Raji (cell line): ENCODE measurements around the gene NOTCH4.

ENCODE experiments used
- POLR2A ChIP-seq: IDR thresholded peaks from 2 replicates; pipeline ENCODE4 v1.6.1; 2011; ENCODE audit warnings: low read depth, low read length, control low read depth; ENCODE audit not compliant: insufficient read depth

NOTCH4 gene

DNA sequence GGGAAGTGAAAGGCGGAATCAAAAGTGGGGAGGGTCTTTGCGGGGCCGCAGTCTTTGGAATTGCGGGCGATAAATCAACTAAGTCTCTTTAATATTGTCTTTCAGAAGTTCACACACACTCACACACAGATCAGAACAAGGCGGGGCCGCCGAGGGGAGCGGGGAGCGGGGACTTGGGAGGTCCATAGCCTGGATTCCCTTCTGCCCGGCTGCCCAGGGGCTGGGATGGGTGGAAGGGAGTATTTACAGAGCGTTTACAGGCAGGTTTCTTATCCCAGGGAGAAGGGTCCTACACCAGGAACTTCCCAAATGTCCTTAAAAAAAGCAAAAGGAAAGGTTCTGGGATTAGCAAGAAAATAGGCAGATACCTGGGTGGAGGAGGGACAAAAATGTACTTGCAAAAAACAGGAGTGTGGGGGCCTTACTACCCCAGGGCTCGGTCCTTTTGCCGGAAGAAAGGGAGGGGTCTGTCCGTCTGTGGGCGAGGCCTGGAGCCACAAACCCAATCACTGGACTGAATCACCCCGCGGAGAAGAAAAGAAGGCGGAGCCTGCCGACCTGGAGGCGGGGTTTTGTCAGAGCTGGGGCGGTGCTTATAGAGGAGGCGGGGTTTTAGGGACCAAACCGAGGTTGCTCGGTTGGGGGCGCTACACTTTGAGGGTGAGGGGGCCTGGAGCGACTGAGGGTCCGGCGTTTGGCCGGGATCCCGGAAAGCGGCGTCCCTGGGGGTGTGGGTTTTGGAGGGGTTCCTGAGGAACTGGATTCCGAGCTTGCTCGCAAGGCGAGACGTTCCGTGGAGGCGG is 75.4 kb downstream of the NOTCH4 start:
- no peak for TF ChIP-seq POLR2A

GRCh38 chr6:32147401-32148132 is 76.3 kb downstream of the NOTCH4 start:
- TF ChIP-seq POLR2A, result no peak

GRCh38 chr6:32146687-32147086 is 77.2 kb downstream of the NOTCH4 start:
- no peak for TF ChIP-seq POLR2A

- no peak for TF ChIP-seq POLR2A
These were observed 77.6 kb downstream of the NOTCH4 start for GRCh38 chr6:32146287-32146686.
